Fibroblast of lung (primary cell): Measurements from ENCODE around the gene ELK1.

Experiments used
- CTCF ChIP-seq, 2 donors: IDR thresholded peaks in 1 of 2; conservative IDR thresholded peaks in 1 of 2; 1 replicate in 1 of 2; 2 replicates in 1 of 2; pipeline ENCODE4 v1.5.1; 2011 to 2012; ENCODE audit warnings: low read length in 2 of 2, control low read depth in 1 of 2, inconsistent platforms in 1 of 2, low read depth in 1 of 2, mild to moderate bottlenecking in 1 of 2
- EZH2 ChIP-seq: IDR thresholded peaks from 2 replicates; pipeline ENCODE4 v1.5.1; 2012; ENCODE audit warnings: low read length, control low read depth, mild to moderate bottlenecking; ENCODE audit errors: missing control alignments

GRCh38 chrX:47596256-47596655, 54.1 kb downstream of the ELK1 start:
- no peak for TF ChIP-seq CTCF (conservative IDR thresholded peaks at IDR 0.05 in 1 of 2, IDR thresholded peaks at IDR 0.05 in 1 of 2; ENCODE audit: low read depth in 1 of 2, low read length in 2 of 2)
- no peak for TF ChIP-seq EZH2
